HG03064 (cell line): ENCODE measurements around the gene CDH13.
"Not testable (repeated sequence)": the region's sequence is repeated elsewhere in the genome, so short reads cannot be mapped to it uniquely, and the experiment has no call there.

Source experiments
- ATAC-seq: cut with Tn5 transposase; IDR thresholded peaks from one replicate; pipeline ENCODE4 v1.9.1; 2021; ENCODE audit warnings: low read depth; ENCODE audit not compliant: unreplicated experiment

Gene CDH13

DNA sequence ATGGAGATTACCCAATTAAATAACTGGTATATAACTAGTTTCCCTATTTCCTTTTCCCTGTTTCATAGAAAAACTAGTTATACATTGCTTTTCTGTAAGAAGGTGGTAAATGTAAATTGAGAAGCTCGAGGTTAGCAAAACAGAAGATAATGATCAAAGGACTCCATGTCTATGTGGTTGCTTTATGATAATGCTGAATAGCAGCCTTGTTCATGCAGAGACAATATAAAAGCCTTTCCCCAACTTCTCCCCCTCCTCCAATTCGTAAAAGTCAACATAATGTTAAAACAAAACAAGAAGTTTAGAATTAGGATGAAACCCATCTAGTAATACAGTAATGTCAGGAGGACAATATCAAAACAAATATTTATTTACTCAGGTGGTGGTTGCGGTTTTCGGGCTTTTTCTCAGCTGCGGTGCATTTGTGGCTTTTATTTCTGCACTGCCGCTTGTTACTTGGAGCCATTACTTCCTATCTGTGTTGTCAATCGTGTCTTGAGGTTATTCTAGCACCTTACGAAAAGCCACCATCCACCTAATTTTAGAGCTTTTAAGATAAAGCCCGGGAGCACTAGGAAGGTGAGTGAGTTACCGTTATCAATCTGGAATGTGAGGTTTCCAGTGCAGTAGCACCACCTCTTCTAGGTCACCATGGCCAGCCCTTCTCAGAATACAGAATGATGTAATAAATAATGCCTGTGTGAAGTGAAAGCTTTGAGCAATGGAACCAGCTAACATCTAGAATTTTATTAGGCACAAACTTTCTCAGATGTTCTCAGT is 297.5 kb downstream of the CDH13 start:
- no peak for ATAC-seq

DNA sequence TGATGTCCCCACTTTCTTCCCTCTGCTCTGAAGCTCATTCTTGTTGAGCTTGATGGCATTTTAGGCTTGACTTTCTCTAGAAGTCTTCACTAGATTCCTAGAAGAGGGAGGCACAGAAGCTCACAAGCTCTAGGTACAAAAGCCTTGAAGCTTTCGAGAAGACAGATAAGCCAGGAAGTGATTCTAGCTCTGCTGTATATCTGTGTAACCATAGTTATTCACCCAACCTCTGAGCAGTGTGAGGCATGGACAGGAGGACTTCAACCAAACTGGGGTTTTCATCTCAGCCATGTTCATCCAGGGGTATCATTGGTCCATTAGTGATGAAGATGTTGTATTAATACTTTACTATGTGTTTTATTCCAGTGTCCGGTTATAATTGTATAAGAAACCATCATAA is 299.7 kb downstream of the CDH13 start:
- ATAC-seq, result no peak

DNA sequence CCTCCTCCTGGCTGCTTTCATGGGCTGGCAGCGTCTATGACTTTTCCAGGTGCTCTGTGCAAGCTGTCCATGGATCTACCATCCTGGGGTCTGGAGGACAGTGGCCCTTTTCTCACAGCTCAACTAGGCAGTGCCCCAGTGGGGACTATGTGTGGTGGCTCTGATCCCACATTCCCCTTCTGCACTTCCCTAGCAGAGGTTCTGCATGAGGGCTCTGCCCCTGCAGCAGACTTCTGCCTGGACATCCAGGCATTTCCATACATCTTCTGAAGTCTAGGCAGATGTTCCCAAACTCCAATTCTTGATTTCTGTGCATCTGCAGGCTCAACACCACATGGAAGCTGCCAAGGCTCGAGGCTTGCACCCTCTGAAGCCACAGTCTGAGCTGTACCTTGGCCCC is 307.2 kb downstream of the CDH13 start:
- ATAC-seq, result not testable (repeated sequence)

DNA sequence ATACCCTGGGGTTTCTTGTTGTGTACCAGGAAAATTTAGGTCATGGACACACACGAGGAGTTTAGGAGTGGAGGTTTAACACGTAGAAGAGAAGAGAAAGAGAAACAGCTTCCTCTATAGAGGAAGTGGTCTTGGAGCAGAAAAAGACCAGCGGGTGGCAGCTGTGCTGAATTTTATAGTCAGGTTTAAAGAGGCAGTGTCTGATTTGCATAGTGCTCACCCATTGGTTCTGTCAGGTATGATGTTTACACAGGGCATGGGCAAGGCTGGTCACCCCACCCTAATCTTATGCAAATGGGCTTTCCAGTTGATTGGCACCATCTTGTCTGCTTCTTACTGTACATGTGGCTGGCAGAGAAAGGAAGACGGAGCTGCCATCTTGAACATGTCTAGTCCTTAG is 309.0 kb downstream of the CDH13 start:
- no peak for ATAC-seq

DNA sequence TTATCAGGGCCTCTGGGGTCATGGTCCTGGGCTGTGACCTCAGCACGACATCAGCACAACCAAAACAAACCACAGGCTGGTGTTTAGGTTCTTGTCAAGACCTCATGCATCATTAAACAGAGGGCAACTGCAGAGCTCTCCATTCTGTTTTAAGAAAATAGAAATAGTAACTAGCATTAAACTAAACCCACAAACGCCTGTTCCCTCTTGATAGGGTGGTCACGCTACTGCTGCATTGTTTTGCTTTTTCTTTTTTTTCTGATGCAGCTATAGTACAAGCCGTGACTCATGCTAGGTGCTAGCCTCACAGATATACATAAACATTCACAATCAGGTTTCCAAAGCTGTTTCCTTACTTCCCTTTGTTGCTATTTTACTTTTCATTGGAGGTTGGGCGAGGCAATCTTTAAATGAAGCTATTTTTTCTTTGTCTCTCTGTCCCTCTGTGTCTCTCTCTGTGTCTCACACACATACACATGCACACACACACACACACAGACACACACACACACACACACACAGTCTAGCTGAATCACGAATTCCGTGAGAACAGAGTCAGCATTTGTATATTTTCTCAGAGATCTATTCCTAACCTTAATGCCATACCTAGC is 310.3 kb downstream of the CDH13 start:
- no peak for ATAC-seq

DNA sequence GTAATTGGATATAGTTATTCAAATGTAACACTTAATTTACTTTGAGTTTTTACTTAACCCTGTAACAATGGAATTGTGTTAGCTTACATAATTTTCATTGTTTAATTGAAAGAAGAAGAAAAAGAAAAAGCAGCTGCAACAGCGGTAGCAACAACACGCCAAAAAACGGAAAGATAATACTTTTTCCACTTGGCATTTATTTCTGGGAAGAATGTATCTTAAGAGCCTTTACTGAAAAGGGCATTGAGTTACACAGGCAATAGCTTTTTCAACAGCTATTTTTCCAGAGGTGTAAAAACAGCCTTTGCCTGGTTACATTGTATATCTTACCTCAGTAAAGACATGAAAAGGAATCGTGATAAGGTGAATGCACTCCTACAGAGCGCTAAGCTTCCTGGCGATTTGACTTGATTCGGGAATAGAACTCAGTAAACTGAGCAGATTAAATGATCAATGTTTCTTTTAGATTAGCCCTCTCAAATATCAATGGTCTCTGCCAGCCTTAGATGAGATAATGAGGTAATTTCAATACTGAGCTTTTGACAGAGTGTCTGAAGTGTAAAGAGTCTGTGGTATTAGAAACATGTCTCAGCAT is 311.3 kb downstream of the CDH13 start:
- ATAC-seq, result no peak

DNA sequence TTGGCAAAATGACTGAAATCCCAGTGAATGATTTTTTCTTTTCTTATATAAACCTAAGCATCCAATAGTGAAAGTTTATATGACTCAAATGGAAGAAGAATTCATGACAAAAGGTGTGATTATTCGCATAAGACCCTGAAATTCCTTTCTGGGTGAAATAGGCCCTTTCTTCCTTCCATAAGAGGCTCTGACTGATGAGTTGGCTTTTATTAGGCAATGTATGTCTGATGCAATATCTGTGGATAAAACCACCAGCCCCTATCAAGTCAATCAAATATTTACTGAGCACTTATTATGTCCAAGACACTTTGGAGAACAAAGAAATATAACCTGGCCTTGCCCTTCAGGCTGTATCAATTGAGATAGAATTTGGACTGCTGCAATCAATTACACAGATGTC is 316.6 kb downstream of the CDH13 start:
- no peak for ATAC-seq

DNA sequence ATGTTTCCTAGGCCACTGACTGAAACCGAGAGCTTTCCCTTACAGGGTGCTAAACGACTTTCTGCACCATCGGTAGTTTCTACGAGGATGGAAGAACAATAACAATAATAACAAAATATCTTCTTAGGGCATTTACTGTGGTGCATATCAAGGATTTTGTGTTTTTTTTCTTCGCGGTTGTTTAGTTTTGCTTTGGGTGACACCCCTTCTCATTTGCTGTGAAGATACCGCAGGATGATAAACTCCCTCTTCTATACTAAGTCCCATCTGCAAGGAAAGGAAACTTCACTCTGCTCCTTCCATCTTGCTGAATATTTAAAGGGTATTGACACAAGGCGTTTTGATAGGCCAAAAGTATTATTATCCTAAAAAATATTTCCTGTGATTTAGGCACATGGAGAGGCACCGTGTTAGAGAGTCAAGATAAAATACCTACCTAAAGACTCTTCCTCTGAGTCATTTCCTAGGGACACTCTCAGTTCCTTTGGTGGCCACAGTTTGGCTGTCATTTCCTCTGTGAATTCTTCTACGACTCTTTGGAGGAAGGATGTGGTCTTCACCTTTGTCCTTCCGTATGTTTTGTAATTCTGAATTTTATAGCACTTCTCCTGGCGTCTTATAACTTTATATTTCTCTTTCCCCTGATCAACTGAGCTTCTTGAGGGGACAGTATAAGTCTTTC is 318.8 kb downstream of the CDH13 start:
- ATAC-seq, result no peak

DNA sequence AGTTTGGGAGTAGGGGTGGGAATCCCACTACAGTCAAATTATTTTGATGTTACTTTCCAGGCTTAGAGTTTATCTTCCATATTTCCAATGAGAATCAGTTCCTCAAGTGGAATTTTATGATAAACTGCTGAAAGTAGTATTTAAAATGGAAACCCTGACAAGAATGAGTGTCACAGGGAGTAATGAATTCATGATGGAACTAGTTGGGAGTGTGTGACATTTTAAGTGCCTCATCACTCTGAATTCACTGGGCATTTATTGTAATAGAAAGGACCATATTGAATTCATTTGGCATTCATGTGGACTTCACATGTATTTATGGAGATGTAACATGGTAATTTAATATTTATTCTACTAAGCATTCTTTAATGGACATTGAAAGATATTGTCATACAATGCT is 320.9 kb downstream of the CDH13 start:
- ATAC-seq, result no peak

DNA sequence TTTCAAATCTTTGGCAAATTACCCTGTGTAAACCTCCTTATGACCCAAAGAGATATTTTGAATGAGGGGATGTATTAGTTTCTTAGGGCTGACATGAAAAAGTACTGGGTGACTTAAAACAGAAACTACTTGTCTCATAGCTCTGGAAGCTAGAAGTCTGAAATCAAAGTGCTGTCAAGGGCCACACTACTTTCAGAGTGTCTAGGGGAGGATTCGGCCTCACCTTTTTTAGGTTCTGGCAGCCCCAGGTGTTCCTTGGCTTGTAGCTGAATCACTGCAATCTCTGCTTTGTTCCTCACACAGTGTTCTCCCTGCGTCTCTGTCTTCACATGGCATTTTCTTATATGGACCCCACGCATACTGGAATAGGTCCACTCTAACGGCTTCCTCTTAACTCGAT is 322.2 kb downstream of the CDH13 start:
- no peak for ATAC-seq

DNA sequence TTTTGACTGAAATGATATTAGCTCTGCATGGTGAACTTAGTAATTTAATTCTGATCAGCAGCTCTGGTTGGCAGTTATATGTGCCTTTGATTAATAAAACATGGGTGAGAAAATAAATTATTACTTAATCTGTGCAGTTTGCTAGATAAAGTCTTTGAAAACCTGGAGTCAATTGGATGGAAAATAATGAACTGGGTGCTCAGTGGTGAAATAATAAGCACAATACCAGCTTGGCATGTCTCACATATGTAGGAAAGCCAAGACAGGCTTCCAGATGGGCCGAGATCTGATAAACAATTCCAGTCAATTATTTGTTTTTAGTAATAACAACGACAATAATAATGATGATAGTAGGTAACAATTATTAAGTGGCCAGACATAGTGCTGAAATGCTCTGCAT is 326.7 kb downstream of the CDH13 start:
- ATAC-seq, result no peak

DNA sequence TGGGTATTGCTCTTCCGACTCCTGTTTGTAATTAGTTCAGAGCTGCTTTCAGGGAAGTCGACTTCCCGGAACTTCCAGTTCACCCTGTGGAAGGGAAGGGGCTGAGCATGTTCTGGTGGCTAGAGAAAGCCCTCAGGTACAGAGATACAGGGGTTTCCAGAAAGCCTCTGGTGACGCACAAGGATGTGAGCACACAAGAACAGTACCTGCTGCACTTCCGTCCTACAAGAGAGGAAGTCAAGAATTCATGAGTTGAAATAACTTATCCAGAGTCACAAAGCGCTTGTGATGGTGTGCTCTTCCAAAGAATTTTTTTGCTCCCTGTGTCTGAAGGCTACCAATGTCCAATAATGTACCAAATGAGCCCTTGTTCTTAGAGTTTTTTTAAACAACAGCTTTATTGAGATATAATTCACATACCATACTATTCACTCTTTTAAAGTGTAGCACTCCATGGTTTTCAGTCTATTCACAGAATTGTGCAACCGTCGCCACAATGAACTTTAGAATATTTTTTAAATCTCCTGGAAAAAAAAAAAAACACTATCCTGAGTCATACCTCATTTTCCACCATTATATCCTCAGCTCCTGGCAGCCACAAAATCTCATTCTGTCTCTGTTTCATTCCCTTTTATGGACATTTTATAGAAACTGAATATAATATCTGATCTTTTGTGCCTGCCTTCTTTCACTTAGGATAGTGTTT is 327.6 kb downstream of the CDH13 start:
- ATAC-seq, result no peak

DNA sequence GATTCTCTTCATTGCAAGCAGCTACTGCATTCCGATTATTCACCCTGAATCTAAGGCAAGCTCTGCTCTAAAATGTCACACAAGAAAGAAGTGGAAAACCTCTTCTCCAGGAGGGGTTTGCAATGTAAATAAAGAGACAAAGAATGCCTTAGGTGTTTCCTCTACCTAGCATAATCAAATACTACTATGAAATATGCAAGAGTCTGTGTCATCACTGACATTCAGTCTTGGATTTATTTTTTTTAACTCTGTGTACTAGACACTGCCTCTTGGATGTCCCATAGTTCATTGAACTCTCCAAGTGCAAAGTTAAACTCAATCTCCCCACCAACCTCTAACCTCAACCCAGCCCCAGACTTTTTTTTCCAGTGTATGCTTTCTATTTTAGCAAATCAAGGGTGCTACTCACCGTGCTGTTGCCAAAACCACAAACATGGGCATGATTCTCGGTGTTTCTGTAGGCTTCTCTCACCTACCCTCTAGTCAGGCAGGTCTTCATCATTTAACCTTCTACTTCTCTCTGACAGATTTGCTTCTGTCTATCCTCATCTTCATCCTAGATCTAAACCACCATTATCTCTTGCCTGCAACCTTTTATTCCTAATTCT is 329.1 kb downstream of the CDH13 start:
- no peak for ATAC-seq

DNA sequence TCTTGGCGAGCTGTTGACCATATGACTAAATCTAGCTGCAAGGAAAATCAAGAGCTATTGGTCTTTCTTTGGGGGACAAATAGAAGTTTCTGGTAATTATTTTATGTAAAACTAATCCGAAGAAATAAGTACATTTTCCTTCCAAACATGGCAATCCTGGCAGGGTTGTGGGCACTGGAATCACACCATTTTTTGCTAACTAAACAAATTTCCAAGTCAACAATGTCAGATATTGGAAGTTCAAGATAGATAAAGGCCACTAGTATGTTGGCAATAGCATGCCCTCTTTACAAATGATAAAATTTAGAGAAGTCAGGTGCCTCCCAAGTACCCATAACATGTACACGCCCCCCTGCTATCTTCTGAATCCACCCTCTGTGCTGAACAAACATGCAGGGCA is 330.4 kb downstream of the CDH13 start:
- ATAC-seq, result no peak

DNA sequence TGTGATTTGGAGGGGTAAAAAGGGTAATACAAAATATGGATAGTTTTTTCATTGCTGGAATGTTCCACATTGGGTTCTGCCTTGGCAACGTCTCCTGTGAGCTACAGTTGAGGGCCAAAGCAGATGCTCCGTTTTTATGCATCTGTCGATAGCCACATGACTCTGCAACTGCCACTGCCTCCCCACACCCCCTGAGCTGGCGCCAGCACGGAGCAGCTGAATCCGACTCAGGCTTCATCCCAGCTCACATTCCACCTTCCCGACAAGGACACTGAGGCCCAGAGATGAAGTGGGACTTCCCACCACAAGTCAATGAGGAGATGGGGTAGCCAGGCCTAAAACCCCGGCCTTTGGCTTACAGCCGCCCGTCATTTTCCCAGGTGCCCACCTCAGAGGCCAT is 334.1 kb downstream of the CDH13 start:
- ATAC-seq, result no peak

DNA sequence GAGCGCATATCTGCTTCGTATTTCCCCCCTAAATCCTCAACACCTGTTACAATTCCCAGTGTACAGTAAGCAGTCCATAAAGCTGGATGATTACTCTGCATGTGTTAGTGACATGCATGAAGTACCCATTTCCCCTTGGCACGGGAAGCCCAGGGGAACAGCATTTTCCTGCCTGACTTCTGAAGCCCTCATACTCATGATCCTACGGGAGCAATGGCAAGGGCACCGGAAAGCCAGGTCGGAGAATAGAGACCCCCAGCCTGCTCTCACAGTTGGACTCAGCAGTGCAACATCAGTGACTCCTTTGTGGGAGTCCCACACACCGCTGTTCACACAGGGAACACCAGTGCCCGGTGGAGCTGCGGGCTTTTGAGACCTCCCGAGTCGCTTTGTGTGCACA is 336.9 kb downstream of the CDH13 start:
- ATAC-seq, result no peak

DNA sequence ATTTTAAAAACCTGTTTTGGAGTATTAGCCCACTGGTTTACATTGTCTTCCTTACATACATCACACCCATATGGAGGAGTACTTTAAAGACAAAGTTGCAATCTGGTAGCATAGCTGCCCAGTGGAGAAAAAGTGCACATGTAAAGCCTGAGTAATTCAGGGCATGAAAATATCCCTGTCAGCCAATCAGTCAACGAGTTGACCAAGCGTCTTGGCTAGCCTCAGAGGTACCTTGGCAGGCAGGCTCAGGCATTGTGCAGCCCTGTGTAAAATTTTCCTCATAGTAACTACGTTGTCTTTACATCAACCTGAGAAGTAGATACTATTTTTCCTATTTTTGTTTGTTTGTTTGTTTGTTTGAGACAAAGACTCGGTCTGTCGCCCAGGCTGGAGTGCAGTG is 339.0 kb downstream of the CDH13 start:
- ATAC-seq, result no peak

DNA sequence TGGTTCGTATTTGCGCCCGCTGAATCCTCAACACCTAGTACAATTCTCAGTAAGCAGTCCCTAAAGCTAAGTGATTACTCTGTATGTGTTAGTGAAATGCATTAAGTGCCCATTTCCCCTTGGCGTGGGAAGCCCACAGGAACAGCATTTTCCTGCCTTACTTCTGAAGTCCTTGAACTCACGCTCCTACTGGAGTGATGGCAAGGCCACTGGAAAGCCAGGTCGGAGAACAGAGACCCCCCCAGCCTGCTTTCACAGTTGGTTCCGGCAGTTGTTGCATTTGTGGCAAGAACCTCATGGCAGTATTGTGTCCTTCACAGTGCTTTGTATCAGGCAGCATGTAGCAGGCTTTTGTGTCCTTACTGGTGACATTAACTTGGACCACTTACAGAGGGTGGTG is 340.7 kb downstream of the CDH13 start:
- no peak for ATAC-seq

DNA sequence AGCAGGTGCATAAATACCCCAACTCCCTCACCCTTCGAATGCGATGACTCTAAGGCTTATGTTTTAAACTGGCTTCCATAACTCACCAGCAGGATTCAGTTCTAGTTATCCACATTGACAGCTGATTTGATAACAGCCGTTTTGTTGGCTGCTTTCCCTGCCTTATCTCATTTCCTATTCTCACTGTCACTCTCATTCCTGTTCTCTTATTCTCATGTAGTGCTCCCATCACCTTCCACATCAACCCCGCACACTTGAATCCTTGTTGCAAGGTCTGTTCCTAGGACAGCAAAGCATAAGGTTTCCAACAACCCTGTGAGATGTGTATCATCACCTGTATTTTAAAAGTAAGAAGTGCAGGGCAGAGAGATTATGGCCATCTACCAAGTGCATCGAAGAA is 344.4 kb downstream of the CDH13 start:
- no peak for ATAC-seq

DNA sequence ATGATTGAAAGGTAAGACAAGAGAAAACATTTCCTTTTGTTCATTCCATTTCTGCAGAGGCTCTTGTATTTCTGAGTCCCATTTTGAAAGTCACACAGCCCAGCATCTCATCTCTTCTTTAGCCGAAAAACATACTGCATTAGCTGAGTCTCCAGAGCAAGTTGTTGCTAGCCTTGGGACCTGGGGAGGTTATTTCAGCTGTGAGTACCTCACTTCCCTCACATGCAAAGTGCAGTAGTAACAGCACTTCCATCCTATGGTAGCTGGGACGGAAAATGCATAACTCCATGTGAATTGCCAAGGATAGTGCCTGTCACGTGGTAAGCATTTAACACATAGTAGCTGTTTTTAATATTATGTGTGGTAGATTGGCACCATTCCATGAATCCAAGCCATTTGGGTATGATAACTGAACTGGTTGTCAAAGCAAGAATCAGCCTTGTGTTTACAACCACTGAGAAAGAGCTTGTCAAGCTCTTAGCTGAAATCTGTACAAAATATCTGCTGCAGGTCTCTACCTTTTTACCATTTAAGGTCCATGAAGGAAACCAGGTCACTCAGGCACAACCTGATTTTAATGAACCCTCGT is 345.7 kb downstream of the CDH13 start:
- ATAC-seq, result no peak
